A673 (cell line): ENCODE measurements around the gene LRRC27. TPM values are rescaled to one million over a fixed set of nuclear protein-coding genes. Genes with fewer than 3 reads are reported as not detected.

Experiments used
- BruUV-seq: library from RNA; stranded (reverse); fragments of 400-500 nt; replicated peaks from 2 replicates; lab custom pipeline; 2021; lab: Mats Ljungman, UMichigan
- CTCF ChIA-PET: fragments of 300-600 bp; sonication (Branson Sonifier 250); formaldehyde crosslinking; loops from one replicate; lab custom pipeline; 2022; ENCODE audit warnings: antibody characterized with exemption; lab: Charles Lee
- POLR2A ChIA-PET: fragments of 300-600 bp; sonication (Branson Sonifier 250); formaldehyde crosslinking; loops from one replicate; lab custom pipeline; 2022; ENCODE audit warnings: antibody characterized with exemption; ENCODE audit not compliant: low non-redundant PET; lab: Charles Lee
- DNase-seq: peaks from one replicate; pipeline ENCODE4 v3.0.0-alpha.2; 2015; ENCODE audit warnings: low spot score
- H3K27ac ChIP-seq: fragments of 200-600 bp; sonication (generic); 2 replicates; pipeline ENCODE4 v1.5.1; 2016; ENCODE audit warnings: mixed run types, low read depth, mild to moderate bottlenecking, mixed read lengths, antibody characterized with exemption, low read length; ENCODE audit not compliant: poor library complexity, severe bottlenecking
- H3K27me3 ChIP-seq: fragments of 200-600 bp; sonication (generic); replicated peaks from 2 replicates; pipeline ENCODE4 v1.6.1; 2017; ENCODE audit warnings: mixed run types, low read depth, mild to moderate bottlenecking, mixed read lengths, antibody characterized with exemption, low read length; ENCODE audit not compliant: insufficient read depth, poor library complexity
- H3K36me3 ChIP-seq: fragments of 200-600 bp; sonication (generic); 2 replicates; pipeline ENCODE4 v1.6.1; 2016; ENCODE audit warnings: mixed run types, mild to moderate bottlenecking, mixed read lengths, antibody characterized with exemption, low read length; ENCODE audit not compliant: insufficient read depth, poor library complexity, severe bottlenecking
- H3K4me1 ChIP-seq: fragments of 200-600 bp; sonication (generic); 2 replicates; pipeline ENCODE4 v1.6.1; 2017; ENCODE audit warnings: mixed run types, mild to moderate bottlenecking, mixed read lengths, antibody characterized with exemption, low read length; ENCODE audit not compliant: insufficient read depth, poor library complexity, severe bottlenecking
- H3K4me3 ChIP-seq: fragments of 200-600 bp; sonication (generic); 2 replicates; pipeline ENCODE4 v1.5.1; 2016; ENCODE audit warnings: low read depth, mixed run types, mild to moderate bottlenecking, mixed read lengths, low read length; ENCODE audit not compliant: poor library complexity, severe bottlenecking
- H3K9me3 ChIP-seq: fragments of 200-600 bp; sonication (generic); 2 replicates; pipeline ENCODE4 v1.6.1; 2016; ENCODE audit warnings: mixed run types, low read depth, mild to moderate bottlenecking, mixed read lengths, antibody characterized with exemption, low read length; ENCODE audit not compliant: poor library complexity, severe bottlenecking
- EZH2 ChIP-seq: fragments of 200-600 bp; sonication (generic); IDR thresholded peaks from 2 replicates; pipeline ENCODE4 v1.6.1; 2017; ENCODE audit warnings: borderline replicate concordance, low read depth, mild to moderate bottlenecking, mixed read lengths, antibody characterized with exemption, low read length; ENCODE audit not compliant: poor library complexity, severe bottlenecking
- intact Hi-C: fragments of 100-400 bp; cut with micrococcal nuclease; formaldehyde crosslinking; loops from one replicate; pipeline ENCODE4 v1.10.0; 2022; ENCODE audit not compliant: unreplicated experiment
- total RNA-seq: library from RNA; stranded (reverse); gene quantifications from 2 replicates; pipeline ENCODE4 v1.2.3, GENCODE V29; 2021
- TF ChIP-seq, protein P1 (sequence below): fragments of 300-800, 200-600 bp; sonication (generic); conservative IDR thresholded peaks from 2 replicates; pipeline ENCODE4 v1.5.1; 2017; ENCODE audit warnings: low read depth, mild to moderate bottlenecking, antibody characterized with exemption, low read length, moderate library complexity, mixed read lengths

LRRC27 gene
- total RNA-seq, 1 experiment from 2014 or later: 11.5 TPM

DNA sequence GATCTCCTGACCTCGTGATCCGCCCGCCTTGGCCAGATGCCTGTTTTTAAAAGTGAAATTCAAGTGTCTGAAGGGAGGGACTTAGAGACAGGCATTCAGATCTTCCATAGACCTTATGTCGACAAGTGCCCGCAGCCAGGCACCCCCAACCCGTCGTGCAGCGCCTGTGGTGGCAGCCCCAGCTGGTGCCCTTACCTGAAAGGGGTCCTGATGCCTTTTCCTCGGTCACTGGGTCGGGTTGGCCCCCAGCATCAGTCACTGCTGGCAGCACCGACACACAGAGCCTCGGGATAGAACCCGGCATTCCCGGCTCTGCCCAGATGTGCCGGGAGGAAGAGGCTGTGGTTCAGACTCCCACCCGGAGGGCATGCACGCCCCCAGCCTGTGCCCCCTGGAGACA lies 23.3 kb downstream of the LRRC27 start:
- Histone ChIP-seq H3K4me1 (no peaks in the 10 kb centered on the region), H3K9me3 (no peaks in the 10 kb centered on the region), H3K4me3 (no peak overlapping the region), H3K27ac (no peak overlapping the region), H3K27me3 (no peaks in the 10 kb centered on the region), H3K36me3 (no peaks in the 10 kb centered on the region)
- intact Hi-C loops: no loop called here
- no peak for TF ChIP-seq EZH2
- TF ChIP-seq, protein P1, sequence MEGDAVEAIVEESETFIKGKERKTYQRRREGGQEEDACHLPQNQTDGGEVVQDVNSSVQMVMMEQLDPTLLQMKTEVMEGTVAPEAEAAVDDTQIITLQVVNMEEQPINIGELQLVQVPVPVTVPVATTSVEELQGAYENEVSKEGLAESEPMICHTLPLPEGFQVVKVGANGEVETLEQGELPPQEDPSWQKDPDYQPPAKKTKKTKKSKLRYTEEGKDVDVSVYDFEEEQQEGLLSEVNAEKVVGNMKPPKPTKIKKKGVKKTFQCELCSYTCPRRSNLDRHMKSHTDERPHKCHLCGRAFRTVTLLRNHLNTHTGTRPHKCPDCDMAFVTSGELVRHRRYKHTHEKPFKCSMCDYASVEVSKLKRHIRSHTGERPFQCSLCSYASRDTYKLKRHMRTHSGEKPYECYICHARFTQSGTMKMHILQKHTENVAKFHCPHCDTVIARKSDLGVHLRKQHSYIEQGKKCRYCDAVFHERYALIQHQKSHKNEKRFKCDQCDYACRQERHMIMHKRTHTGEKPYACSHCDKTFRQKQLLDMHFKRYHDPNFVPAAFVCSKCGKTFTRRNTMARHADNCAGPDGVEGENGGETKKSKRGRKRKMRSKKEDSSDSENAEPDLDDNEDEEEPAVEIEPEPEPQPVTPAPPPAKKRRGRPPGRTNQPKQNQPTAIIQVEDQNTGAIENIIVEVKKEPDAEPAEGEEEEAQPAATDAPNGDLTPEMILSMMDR: no peak
- POLR2A ChIA-PET: no interaction called here
- no peak for DNase-seq
- BruUV-seq: no TSS peak
- CTCF ChIA-PET: interaction anchor here (0.6 kb wide), 1 partner anchor 12 kb away, joined by 3 read pairs; no protein-coding TSS in a partner anchor

DNA sequence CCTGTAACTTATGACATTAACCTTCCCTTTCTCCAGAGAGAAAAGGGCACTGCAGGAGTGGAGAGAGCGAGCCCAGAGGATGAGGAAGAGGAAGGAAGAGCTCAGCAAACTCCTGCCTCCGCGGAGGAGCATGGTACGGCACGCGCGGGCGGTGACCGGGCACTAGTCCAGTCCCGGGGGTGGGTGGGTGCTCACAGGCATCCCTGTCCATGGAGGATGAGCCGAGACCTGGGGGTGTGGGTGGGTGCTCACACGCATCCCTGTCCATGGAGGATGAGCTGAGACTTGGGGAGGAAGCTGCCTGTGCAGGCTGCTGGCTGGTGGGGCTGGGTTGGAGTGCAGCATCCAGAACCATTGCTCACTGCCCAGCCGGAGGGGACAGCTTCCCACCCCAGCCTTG lies 23.8 kb downstream of the LRRC27 start:
- intact Hi-C loops: no loop called here
- no peaks in the 10 kb centered on the region for H3K9me3 ChIP-seq
- no peak overlapping the region for H3K4me3 ChIP-seq
- H3K36me3 ChIP-seq: no peaks in the 10 kb centered on the region
- TF ChIP-seq EZH2: no peak
- TF ChIP-seq, protein P1: no peak
- POLR2A ChIA-PET: no interaction called here
- H3K27ac ChIP-seq: no peak overlapping the region
- BruUV-seq: no TSS peak
- no peaks in the 10 kb centered on the region for H3K4me1 ChIP-seq
- CTCF ChIA-PET: interaction anchor here (0.6 kb wide), 1 partner anchor 12 kb away, joined by 3 read pairs; no protein-coding TSS in a partner anchor
- no peak for DNase-seq
- no peaks in the 10 kb centered on the region for H3K27me3 ChIP-seq

DNA sequence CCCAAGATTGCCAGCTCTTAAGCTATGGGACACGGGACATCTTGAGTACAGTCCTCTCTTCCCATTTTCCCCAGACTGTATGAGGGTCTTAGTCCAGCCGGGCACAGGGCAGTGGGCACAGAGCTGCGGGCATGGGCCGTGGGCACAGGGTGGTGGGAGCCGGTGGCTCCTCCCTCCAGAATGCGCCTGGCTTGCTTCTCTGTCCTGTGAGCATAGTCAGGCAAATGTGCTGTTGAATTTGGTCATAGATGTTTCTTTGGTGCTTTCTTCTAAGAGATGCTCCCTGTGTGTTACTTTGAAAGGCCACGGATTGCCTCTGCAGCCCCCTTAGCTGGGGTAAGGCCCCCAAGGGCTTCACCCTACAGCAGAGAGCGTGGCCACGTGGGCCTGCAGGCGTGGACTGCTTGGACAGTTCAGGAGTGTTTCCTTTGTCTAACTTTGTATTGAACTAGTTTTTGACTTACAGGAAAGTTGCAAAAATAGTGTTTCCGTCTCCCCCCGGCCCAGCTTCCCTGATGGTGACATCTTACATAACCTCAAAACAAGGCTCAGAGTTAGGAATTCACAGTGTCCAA lies 24.7 kb downstream of the LRRC27 start:
- H3K27ac ChIP-seq: no peak overlapping the region
- H3K27me3 ChIP-seq: no peaks in the 10 kb centered on the region
- TF ChIP-seq, protein P1: no peak
- no peak for TF ChIP-seq EZH2
- no peaks in the 10 kb centered on the region for H3K36me3 ChIP-seq
- DNase-seq: no peak
- intact Hi-C loops: no loop called here
- POLR2A ChIA-PET: no interaction called here
- no TSS peak for BruUV-seq
- H3K4me3 ChIP-seq: no peak overlapping the region
- H3K4me1 ChIP-seq: no peaks in the 10 kb centered on the region
- no peaks in the 10 kb centered on the region for H3K9me3 ChIP-seq
- CTCF ChIA-PET: no interaction called here
